Measurements from ENCODE around the gene COL21A1.

- TF ChIP-seq CTCF (IDR thresholded peaks at IDR 0.05) (no peak), POLR2AphosphoS5 (IDR thresholded peaks at IDR 0.05) (no peak), EP300 (IDR thresholded peaks at IDR 0.05) (no peak)
Measured at GRCh38 chr6:56176741-56177140, 70.6 kb downstream of the COL21A1 start.

Data from gastroesophageal sphincter (tissue), 3 donors.